Tibial artery (tissue), 4 donors: ENCODE data around the gene CACNA1H.
"Not testable (repeated sequence)": the region's sequence is repeated elsewhere in the genome, so short reads cannot be mapped to it uniquely, and the experiment has no call there.

Source experiments
- DNase-seq, 2 donors: peaks; one replicate each; pipeline ENCODE4 v3.0.0-alpha.2; 2019
- H3K27ac ChIP-seq, 2 donors: fragments of 200-600 bp; sonication (generic) in 1 of 2; 1 replicate in 1 of 2; 2 replicates in 1 of 2; pipeline ENCODE4 v1.5.1; 2018 to 2019; ENCODE audit warnings: mild to moderate bottlenecking in 1 of 2
- H3K27me3 ChIP-seq, 2 donors: fragments of 200-600 bp; sonication (generic) in 1 of 2; one replicate each; pipeline versions ENCODE4 v1.5.1 to v1.6.0; 2016 to 2019
- H3K36me3 ChIP-seq, 3 donors: fragments of 200-600 bp; sonication (generic) in 2 of 3; one replicate each; pipeline ENCODE4 v1.5.1; 2016 to 2019; ENCODE audit warnings: mild to moderate bottlenecking in 2 of 3
- H3K4me1 ChIP-seq, 4 donors: fragments of 200-600 bp; sonication (generic) in 2 of 4; 1 replicate in 3 of 4; 2 replicates in 1 of 4; pipeline ENCODE4 v1.5.1; 2016 to 2019
- H3K4me3 ChIP-seq, 2 donors: fragments of 200-600 bp; sonication (generic) in 1 of 2; 1 replicate in 1 of 2; 2 replicates in 1 of 2; pipeline ENCODE4 v1.5.1; 2018 to 2019; ENCODE audit warnings: mild to moderate bottlenecking in 2 of 2
- H3K9me3 ChIP-seq, 3 donors: fragments of 200-600 bp; sonication (generic) in 1 of 3; one replicate each; pipeline ENCODE4 v1.5.1; 2016 to 2019
- intact Hi-C: fragments of 100-400 bp; cut with DNase I; formaldehyde crosslinking; loops from one replicate; pipeline ENCODE4 v1.15.0; 2023; ENCODE audit warnings: low total_unique reads
- TF ChIP-seq, protein P1 (sequence below), 2 experiments: fragments of 200-600 bp in 1 of 2; fragments of 450-650 bp in 1 of 2; IDR thresholded peaks; one replicate each; pipeline ENCODE4 v1.5.1; 2017 to 2019; ENCODE audit warnings: antibody characterized with exemption in 2 of 2, mild to moderate bottlenecking in 1 of 2, moderate library complexity in 1 of 2

CACNA1H gene

DNA sequence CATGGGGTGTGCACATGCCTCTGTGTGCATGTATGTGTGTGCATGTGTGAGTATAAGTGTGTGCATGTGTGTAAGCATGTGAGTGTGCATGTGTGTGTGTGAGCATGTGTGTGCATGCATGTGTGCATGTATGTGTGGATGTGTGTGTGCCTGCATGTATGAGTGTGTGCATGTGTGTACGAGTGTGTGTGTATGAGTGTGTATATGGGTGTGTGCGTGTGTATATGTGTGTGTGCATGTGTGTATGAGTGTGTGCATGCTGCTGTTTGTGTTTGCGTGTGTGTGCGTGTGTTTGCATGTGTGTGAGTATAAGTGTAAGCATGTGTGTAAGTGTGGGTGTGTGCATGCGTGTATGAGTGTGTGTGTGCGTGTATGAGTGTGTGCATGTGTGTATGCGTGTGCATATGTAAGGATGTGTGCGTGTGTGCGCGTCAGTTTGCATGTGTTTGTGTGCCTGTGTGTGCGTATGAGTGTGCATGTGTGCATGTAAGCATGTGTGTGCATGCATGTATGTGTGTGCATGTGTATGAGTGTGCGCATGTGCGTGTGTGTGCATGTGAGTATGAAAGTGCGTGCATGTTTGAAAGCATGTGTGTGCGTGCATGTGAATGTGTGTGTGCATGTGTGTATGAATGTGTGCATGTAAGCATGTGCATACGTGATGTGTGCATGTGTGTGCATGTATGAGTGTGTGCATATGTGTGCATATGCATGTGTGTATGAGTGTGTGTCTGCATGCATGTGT, 111.6 kb downstream of the CACNA1H start:
- Histone ChIP-seq H3K36me3 (no peaks in the 10 kb centered on the region), H3K27ac (no peak overlapping the region), H3K27me3 (peaks cover 0 to 64% of the 10 kb centered on the region in 2 donors), H3K4me3 (no peak overlapping the region), H3K4me1 (peaks cover 0 to 8% (median 0%) of the 10 kb centered on the region in 4 donors), H3K9me3 (no peaks in the 10 kb centered on the region)
- intact Hi-C loops, result no loop called here
- no peak for DNase-seq
- TF ChIP-seq, protein P1, sequence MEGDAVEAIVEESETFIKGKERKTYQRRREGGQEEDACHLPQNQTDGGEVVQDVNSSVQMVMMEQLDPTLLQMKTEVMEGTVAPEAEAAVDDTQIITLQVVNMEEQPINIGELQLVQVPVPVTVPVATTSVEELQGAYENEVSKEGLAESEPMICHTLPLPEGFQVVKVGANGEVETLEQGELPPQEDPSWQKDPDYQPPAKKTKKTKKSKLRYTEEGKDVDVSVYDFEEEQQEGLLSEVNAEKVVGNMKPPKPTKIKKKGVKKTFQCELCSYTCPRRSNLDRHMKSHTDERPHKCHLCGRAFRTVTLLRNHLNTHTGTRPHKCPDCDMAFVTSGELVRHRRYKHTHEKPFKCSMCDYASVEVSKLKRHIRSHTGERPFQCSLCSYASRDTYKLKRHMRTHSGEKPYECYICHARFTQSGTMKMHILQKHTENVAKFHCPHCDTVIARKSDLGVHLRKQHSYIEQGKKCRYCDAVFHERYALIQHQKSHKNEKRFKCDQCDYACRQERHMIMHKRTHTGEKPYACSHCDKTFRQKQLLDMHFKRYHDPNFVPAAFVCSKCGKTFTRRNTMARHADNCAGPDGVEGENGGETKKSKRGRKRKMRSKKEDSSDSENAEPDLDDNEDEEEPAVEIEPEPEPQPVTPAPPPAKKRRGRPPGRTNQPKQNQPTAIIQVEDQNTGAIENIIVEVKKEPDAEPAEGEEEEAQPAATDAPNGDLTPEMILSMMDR (IDR thresholded peaks at IDR 0.05), result no peak

DNA sequence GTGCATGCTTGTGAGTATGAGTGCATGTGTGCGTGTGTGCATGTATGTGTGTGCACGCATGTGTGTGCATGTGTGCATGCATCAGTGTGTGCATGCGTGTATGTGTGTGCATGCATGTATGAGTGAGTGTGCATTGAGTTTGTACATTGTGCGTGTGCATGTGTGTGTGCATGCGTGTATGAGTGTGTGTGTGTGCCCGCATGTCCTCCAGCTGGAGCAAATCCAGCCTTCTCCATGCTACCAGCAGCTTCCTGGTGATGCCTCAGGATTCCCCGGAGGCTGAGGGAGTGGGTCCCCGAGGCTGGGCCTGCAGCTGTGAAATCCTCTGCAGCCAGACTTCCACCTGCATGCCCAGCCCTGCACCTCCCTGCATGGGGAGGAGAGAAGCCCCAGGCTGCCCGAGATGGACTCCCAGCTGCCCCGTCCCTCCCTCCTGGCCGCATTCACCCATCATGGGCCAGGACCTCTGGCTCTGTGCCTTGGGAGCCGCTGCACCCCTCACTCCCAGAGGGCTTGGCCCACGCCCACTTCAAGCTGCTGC, 112.3 kb downstream of the CACNA1H start:
- Histone ChIP-seq H3K27ac (no peak overlapping the region), H3K27me3 (peaks cover 0 to 62% of the 10 kb centered on the region in 2 donors), H3K9me3 (no peaks in the 10 kb centered on the region), H3K36me3 (no peaks in the 10 kb centered on the region), H3K4me3 (no peak overlapping the region), H3K4me1 (peaks cover 0 to 7% (median 0%) of the 10 kb centered on the region in 4 donors)
- intact Hi-C loops, result no loop called here
- TF ChIP-seq, protein P1 (IDR thresholded peaks at IDR 0.05), result no peak
- no peak for DNase-seq

DNA sequence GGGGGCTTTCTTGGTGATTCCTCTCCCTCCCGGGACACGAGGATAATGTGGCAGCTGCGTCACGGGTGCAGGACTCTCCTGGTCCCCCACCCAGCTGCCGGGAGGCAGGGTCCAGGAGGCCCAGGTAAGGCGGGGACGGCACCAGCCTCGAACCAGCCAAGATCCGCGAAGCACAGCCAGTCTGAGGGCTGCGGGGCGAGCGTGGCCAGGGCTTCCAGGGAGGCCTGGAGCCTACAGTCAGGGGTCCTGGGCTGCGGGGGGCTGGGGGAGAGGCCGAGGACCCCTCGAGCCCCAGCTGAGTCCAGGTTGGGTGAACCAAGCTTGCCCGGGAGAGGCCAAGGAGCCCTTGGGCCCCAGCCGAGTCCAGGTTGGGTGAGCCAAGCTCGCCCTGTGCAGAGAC, 112.9 kb downstream of the CACNA1H start:
- TF ChIP-seq, protein P1 (IDR thresholded peaks at IDR 0.05), result no peak
- Histone ChIP-seq H3K4me3 (no peak overlapping the region), H3K9me3 (no peaks in the 10 kb centered on the region), H3K36me3 (no peaks in the 10 kb centered on the region), H3K27me3 (peaks cover 0 to 57% of the 10 kb centered on the region in 2 donors), H3K27ac (no peak overlapping the region), H3K4me1 (peaks cover 0 to 7% (median 0%) of the 10 kb centered on the region in 4 donors)
- no peak for DNase-seq
- intact Hi-C loops, result no loop called here

DNA sequence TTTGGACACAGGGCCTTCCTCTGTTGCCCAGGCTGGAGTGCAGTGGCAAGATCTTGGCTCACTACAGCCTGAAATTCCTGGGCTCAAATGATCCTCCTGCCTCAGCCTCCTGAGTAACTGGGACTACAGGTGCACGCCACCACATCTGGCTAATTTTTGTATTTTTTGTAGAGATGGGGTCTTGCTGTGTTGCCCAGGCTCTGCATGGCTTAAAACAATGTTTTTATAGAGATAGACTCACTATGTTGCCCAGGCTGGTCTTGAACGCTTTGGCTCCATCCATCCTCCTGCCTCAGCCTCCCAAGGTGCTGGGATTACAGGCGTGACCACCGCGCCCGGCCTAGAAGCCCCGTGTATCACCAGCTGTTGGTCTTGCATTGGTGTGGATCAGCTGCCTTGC, 116.5 kb downstream of the CACNA1H start:
- intact Hi-C loops, DNase-seq, H3K36me3 ChIP-seq, H3K4me1 ChIP-seq, H3K9me3 ChIP-seq, H3K4me3 ChIP-seq, H3K27ac ChIP-seq: not testable (repeated sequence)
- H3K27me3 ChIP-seq, result peaks cover 0 to 57% of the 10 kb centered on the region in 2 donors

DNA sequence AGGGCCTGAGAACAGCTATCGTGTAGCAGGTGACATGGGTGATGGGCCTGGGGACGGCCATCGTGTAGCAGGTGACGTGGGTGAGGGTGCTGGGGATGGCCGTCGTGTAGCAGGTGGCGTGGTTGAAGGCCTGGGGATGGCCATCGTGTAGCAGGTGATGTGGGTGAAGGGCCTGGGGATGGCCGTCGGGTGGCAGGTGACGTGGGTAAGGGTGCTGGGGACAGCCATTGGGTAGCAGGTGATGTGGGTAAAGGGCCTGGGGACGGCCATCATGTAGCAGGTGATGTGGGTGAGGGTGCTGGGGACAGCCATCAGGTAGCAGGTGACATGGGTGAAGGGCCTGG, 118.4 kb downstream of the CACNA1H start:
- Histone ChIP-seq H3K9me3 (no peaks in the 10 kb centered on the region), H3K4me3 (no peak overlapping the region), H3K36me3 (no peaks in the 10 kb centered on the region), H3K4me1 (peaks cover 0 to 8% (median 5%) of the 10 kb centered on the region in 4 donors), H3K27me3 (peaks cover 0 to 63% of the 10 kb centered on the region in 2 donors), H3K27ac (no peak overlapping the region)
- no peak for DNase-seq
- TF ChIP-seq, protein P1 (IDR thresholded peaks at IDR 0.05), result no peak
- intact Hi-C loops, result loop anchor here (10.0 kb wide), 1 partner anchor 237 kb away; no protein-coding TSS in a partner anchor
